K562 (cell line): Measurements from ENCODE around the gene FAM98C. TPM values are rescaled to one million over a fixed set of nuclear protein-coding genes. Genes with fewer than 3 reads are reported as not detected.

Source experiments
- CHD4 ChIP-seq: fragments of 200-600 bp; sonication (generic); IDR thresholded peaks from 3 replicates; pipeline ENCODE4 v1.6.1; 2012; ENCODE audit warnings: low read depth, mild to moderate bottlenecking, mixed read lengths, low read length, inconsistent platforms; ENCODE audit not compliant: insufficient read depth, insufficient replicate concordance, poor library complexity, severe bottlenecking
- ID3 ChIP-seq, 2 experiments: fragments of 250-450 bp in 1 of 2; fragments of 450-650 bp in 1 of 2; sonication (Bioruptor Pico) in 1 of 2; IDR thresholded peaks; 2 replicates each; pipeline versions ENCODE4 v1.6.1 to v1.8.0; 2016 to 2021; ENCODE audit warnings: mild to moderate bottlenecking in 2 of 2, moderate library complexity in 2 of 2, missing compliant biosample characterization in 1 of 2, missing genetic modification characterization in 1 of 2
- MCM2 ChIP-seq: fragments of 450-650 bp; IDR thresholded peaks from 2 replicates; pipeline ENCODE4 v1.6.1; 2017; ENCODE audit warnings: low read depth, mild to moderate bottlenecking
- MTA3 ChIP-seq: fragments of 450-650 bp; formaldehyde crosslinking; IDR thresholded peaks from 2 replicates; pipeline ENCODE4 v1.6.1; 2017; ENCODE audit warnings: mild to moderate bottlenecking, borderline replicate concordance
- PKNOX1 ChIP-seq: fragments of 450-650 bp; IDR thresholded peaks from 2 replicates; pipeline ENCODE4 v1.6.1; 2016
- POLR2AphosphoS2 ChIP-seq: IDR thresholded peaks from 2 replicates; pipeline ENCODE4 v1.6.1; 2012; ENCODE audit warnings: low read length, improper control_type of control experiment
- RBM25 ChIP-seq: fragments of 200-400 bp; formaldehyde crosslinking; IDR thresholded peaks from 2 replicates; pipeline ENCODE4 v1.6.1; 2018; ENCODE audit warnings: low read length, low read depth, moderate library complexity; ENCODE audit not compliant: severe bottlenecking
- SMAD3 ChIP-seq: fragments of 450-650 bp; formaldehyde crosslinking; conservative IDR thresholded peaks from 2 replicates; pipeline ENCODE4 v1.4.0; 2020; ENCODE audit warnings: mild to moderate bottlenecking
- SMARCA5 ChIP-seq: fragments of 450-650 bp; IDR thresholded peaks from 2 replicates; pipeline ENCODE4 v1.6.1; 2016
- TAF9B ChIP-seq: fragments of 450-650 bp; IDR thresholded peaks from 2 replicates; pipeline ENCODE4 v1.6.1; 2018; ENCODE audit warnings: mild to moderate bottlenecking; ENCODE audit not compliant: partially characterized antibody
- ZFP36 ChIP-seq: fragments of 150-350 bp; IDR thresholded peaks from 2 replicates; pipeline ENCODE4 v1.6.1; 2018; ENCODE audit warnings: low read length, low read depth; ENCODE audit not compliant: partially characterized antibody
- ZNF318 ChIP-seq, 2 experiments: fragments of 450-650 bp; IDR thresholded peaks; 2 replicates each; pipeline ENCODE4 v1.6.1; 2016; ENCODE audit warnings: mild to moderate bottlenecking in 2 of 2, borderline replicate concordance in 1 of 2, low read depth in 1 of 2, moderate library complexity in 1 of 2
- ZNF436 ChIP-seq: fragments of 250-450, 450-650 bp; sonication (Bioruptor Pico); formaldehyde crosslinking; IDR thresholded peaks from 2 replicates; pipeline ENCODE4 v1.7.0; 2020; ENCODE audit warnings: mild to moderate bottlenecking
- ZNF717 ChIP-seq: fragments of 250-450 bp; sonication (Bioruptor Pico); IDR thresholded peaks from 2 replicates; pipeline ENCODE4 v1.5.0; 2021
- polyA plus RNA-seq, 8 experiments: library from polyadenylated mRNA; depleted of rRNA in 4 of 8; stranded (reverse) in 5 of 8; unstranded in 3 of 8; fragments of >200 nt; fragmentation: Nextera tagmentation in 2 of 8; fragmentation: Illumina TruSeq in 1 of 8; extraction: Ambion mirVana in 2 of 8; extraction: Trizol in 1 of 8; gene quantifications; 2 replicates each; pipeline versions ENCODE4 v1.2.1 to v1.2.3, GENCODE V29; 2011 to 2014; ENCODE audit warnings: inconsistent platforms in 1 of 8, missing spikeins in 1 of 8
- total RNA-seq, 7 experiments: library from RNA; depleted of rRNA in 6 of 7; stranded (reverse); fragments of >200 nt in 6 of 7; fragmentation: Illumina TruSeq in 2 of 7; extraction: Trizol in 2 of 7; gene quantifications; 2 replicates each; pipeline versions ENCODE4 v1.2.1 to v1.2.3, GENCODE V29; 2011 to 2021; ENCODE audit warnings: low replicate concordance in 1 of 7

Gene FAM98C
- total and polyA plus RNA-seq, 9 of the 15 experiments (the other 6 are each of a cell fraction or from before 2014, with no cell fraction given), result 1.7 to 43.8 (median 13.7) TPM

GRCh38 chr19:38360839-38361631, 41.9 kb upstream of the FAM98C start (continued):
- TF ChIP-seq ZNF318 (IDR thresholded peaks at IDR 0.05; ENCODE audit: borderline replicate concordance in 1 of 2, low read depth in 1 of 2), result no peak
- peak; percentile 98 for TF ChIP-seq ZFP36
- TF ChIP-seq ZNF717 (CRISPR knock-in tag), result no peak
- TF ChIP-seq MCM2, result no peak
- TF ChIP-seq PKNOX1, result peak; percentile 31; the same call in 1 of the 2 replicates
- TF ChIP-seq POLR2AphosphoS2, result no peak
- no peak for TF ChIP-seq TAF9B
- TF ChIP-seq RBM25, result peak; percentile 70
- peak; percentile 36; the same call in 1 of the 2 replicates for TF ChIP-seq MTA3
- TF ChIP-seq SMARCA5, result 0 out of 2 replicates have a peak, but pooled peaks have one; percentile 23
- peak; percentile 41 for TF ChIP-seq CHD4
- TF ChIP-seq ZNF436 (CRISPR knock-in tag), result peak; percentile 81
- TF ChIP-seq ID3 (CRISPR knock-in tag; IDR thresholded peaks at IDR 0.05), result no peak
- 0 out of 2 replicates have a peak, but pooled peaks have one; percentile 23 for TF ChIP-seq ID3 (tag; IDR thresholded peaks at IDR 0.05)
- no peak for TF ChIP-seq SMAD3
